Dermis lymphatic vessel endothelial cell (primary cell): ENCODE results near the gene FKRP. TPM values are rescaled to one million over a fixed set of nuclear protein-coding genes. Genes with fewer than 3 reads are reported as not detected.

ENCODE experiments used
- total RNA-seq: library from RNA; depleted of rRNA; stranded (reverse); fragments of >200 nt; gene quantifications from 2 replicates; pipeline ENCODE4 v1.2.1, GENCODE V29; 2014

FKRP gene, protein sequence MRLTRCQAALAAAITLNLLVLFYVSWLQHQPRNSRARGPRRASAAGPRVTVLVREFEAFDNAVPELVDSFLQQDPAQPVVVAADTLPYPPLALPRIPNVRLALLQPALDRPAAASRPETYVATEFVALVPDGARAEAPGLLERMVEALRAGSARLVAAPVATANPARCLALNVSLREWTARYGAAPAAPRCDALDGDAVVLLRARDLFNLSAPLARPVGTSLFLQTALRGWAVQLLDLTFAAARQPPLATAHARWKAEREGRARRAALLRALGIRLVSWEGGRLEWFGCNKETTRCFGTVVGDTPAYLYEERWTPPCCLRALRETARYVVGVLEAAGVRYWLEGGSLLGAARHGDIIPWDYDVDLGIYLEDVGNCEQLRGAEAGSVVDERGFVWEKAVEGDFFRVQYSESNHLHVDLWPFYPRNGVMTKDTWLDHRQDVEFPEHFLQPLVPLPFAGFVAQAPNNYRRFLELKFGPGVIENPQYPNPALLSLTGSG
- 7.8 and 10.0 TPM in 2 replicates for total RNA-seq

DNA sequence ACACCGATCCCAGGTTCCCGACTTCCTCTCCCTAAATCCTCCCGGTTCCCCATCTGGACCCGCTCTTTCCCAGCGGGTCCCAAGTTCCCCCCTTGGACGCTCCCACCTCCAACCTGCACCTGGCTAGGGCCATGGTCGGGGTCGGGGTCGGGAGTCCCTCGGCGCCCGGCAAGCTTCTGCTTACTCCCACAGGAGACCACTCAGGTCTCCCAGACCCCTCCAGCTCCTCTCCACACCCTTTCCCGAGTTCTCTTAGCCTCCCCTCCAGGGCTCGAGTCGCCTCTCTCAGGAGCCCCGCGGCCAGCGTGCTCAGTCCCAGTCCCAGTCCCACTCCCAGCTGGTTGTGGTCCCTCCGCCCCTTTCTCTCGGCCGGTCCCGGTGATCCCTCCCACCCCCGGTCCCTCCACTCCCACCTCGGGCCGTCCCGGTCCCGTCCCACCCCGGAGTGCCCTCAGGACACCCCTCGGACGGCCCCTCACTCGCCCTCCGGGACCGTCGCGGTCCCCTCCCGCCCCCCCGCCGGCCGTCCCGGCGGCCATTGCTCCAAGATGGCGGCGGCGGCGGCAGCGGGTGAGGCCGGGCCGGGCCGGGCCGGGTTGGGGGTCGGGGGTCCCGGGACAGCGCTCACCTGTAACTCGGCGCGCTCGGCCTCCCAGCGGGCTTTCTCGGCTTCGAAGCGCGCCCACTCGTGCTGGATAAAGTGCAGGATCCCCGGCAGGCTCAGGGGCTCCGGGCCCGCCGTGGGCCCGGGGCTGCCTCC lies at the start of gene FKRP:
TSS of gene FKRP (plus strand) at position 537 of the 760 bp plus-strand sequence. CDS start 9,394 bp downstream, outside the sequence.

DNA sequence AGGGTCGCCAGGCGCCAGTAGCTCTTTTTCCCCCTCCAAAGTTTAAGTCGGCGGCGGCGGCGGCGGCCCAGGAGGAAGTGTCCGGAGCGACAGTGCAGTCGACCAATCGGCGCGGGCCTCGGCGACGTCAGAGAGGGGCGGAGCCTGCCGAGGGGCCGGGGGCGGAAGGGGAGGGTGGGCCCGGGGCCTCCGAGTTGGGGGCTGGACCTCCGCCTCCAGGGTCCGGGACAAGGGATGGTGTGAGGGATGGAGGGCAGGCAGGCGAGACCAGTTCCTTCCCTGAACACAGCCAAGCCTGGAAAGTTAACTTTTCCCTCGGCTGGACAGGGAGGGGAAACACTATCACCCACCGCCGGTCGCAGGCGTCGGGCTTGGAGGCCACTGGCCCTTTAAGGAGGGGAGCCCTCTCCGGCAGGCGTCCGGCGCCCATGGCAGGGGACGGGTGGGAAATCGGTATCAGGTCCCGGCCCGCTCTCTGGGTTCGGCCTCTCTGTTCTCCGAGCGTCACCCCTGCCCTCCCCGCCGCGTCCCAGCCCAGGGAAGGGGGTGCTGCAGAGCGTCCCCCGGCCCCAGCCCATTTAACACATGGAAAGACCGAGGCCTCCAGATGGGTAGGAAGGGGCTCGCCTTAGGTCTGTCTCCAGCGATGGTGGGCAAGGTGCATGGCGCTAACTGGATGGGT lies 28.7 kb upstream of the FKRP start, which contains the start of gene PRKD2:
TSS of gene PRKD2 (minus strand) at position 81 of the 682 bp plus-strand sequence. CDS start 744 bp downstream, outside the sequence.

DNA sequence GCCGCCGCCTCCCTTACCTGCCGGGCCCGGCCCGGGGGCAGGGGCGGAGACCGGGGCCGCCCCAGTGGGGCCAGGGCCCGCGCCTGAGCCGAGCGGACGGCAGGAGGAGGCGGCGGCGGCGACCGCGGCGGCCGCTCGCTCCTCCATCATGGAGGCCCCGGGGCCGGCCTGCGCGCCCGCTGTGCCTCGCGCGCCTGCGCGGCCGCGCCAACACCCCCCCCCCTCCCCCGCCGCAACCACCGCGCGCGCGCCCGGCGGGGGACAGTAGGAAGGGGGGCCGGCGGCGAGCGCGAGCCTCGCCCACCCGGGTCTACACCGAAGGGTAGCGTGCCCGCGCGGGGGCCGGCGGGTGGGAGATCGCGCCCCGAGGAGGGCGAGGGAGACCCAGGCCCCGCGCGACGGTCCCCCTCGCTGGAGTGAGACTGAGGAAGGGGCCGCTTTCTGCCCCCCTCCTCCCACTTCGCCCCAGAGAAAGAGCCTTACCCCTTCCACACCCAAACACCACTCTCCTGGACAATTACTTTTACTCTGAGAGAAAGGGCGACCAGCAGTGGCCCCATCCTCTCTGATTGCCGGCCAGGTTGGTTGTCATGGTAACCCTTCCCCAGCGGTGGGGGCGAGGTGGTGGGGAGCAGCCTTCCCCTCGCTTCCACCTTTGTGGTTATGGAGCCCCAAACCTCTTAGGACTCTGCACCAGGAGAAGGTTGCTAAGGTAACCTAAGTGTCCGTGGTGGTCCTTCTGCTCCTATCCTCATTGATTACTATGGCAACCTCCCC lies 612 bp downstream of the FKRP start, which contains the start of gene STRN4:
TSS of gene STRN4 (minus strand) at position 170 of the 777 bp plus-strand sequence. CDS start at position 150, 20 bp downstream.

DNA sequence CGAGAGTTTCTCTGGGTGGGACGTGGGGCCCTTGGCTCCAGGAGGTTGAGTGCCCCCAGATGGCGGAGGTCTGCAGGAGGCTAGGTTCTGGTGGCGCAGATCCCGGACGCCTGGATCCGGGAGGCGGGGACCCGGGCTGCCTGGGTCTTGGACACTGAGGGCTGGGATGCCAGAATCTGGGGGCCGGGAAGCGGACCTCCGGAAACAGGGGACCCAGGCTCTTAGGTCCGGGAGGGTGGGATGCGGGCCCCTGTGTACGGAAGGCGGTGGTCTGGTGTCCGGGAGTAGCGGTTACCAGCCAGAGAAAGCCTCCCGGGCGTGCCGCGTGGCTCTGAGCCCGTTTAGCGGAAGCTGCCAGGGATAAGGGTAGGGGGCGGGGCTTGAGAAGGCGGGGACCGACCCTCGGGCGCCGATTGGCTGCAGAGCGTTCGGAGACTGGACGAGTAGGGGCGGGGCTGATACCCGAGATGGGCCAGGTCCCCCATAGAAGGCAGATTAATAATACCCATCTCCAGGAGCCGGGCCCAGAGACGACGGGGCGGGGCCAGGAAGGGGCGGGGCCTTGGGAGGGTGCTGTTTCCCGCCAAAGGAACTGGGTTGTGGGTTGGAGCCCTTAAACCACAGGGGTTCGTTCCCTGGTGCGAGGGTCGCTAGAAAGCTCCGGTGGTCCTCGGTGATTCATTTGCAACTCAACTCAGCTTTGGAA lies 42.6 kb downstream of the FKRP start, which contains the start of gene SLC1A5:
TSS of gene SLC1A5 (minus strand) at position 333 of the 706 bp plus-strand sequence. CDS start 629 bp downstream, outside the sequence.

Other genes with a start within 250 kb of the FKRP start
- gene CALM3, start 144.7 kb upstream of the FKRP start, total RNA-seq = 104 TPM in 2 replicates
- 0.11 TPM in 1 of 2 replicates, not detected in the other for gene PTGIR, start 121.0 kb upstream of the FKRP start, total RNA-seq
- not detected in 2 replicates for gene GNG8, start 109.9 kb upstream of the FKRP start, total RNA-seq
- gene DACT3, start 84.9 kb upstream of the FKRP start, total RNA-seq = 0.09 and 0.11 TPM in 2 replicates
- 22.0 and 33.1 TPM in 2 replicates for gene PRKD2, start 28.9 kb upstream of the FKRP start, total RNA-seq
- 74.6 and 86.6 TPM in 2 replicates for gene STRN4, start 393 bp downstream of the FKRP start, total RNA-seq
- 16.4 and 21.6 TPM in 2 replicates for gene SLC1A5, start 42.5 kb downstream of the FKRP start, total RNA-seq
- 120 and 160 TPM in 2 replicates for gene AP2S1, start 104.8 kb downstream of the FKRP start, total RNA-seq
- 22.3 and 22.8 TPM in 2 replicates for gene ARHGAP35, start 114.9 kb downstream of the FKRP start, total RNA-seq